ENCODE data around the gene SOD1.

Gene SOD1

GRCh38 chr21:31688603-31689368 is 29.3 kb downstream of the SOD1 start:
- in situ Hi-C loops (cut with MboI; ENCODE audit: low sequenced_read_pairs, unreplicated experiment), result no loop called here
- TF ChIP-seq CTCF (IDR thresholded peaks at IDR 0.05; ENCODE audit: borderline replicate concordance, control extremely low read depth, extremely low read depth, insufficient read depth, missing control alignments), result no peak
- no peak for DNase-seq (ENCODE audit: low spot score)

GRCh38 chr21:31693222-31693621 is 33.7 kb downstream of the SOD1 start:
- no peak for DNase-seq (ENCODE audit: low spot score)
- no peak for TF ChIP-seq CTCF (IDR thresholded peaks at IDR 0.05; ENCODE audit: borderline replicate concordance, control extremely low read depth, extremely low read depth, insufficient read depth, missing control alignments)
- in situ Hi-C loops (cut with MboI; ENCODE audit: low sequenced_read_pairs, unreplicated experiment), result no loop called here

- in situ Hi-C loops (cut with MboI; ENCODE audit: low sequenced_read_pairs, unreplicated experiment), result no loop called here
- no peak for TF ChIP-seq CTCF (IDR thresholded peaks at IDR 0.05; ENCODE audit: borderline replicate concordance, control extremely low read depth, extremely low read depth, insufficient read depth, missing control alignments)
- no peak for DNase-seq (ENCODE audit: low spot score)
Measured at GRCh38 chr21:31696424-31696823, 36.9 kb downstream of the SOD1 start.

- in situ Hi-C loops (cut with MboI; ENCODE audit: low sequenced_read_pairs, unreplicated experiment), result no loop called here
- DNase-seq (ENCODE audit: low spot score), result no peak
- TF ChIP-seq CTCF (IDR thresholded peaks at IDR 0.05; ENCODE audit: borderline replicate concordance, control extremely low read depth, extremely low read depth, insufficient read depth, missing control alignments), result no peak
Measured at GRCh38 chr21:31698461-31698860, 39.0 kb downstream of the SOD1 start.

GRCh38 chr21:31700040-31700439 is 40.5 kb downstream of the SOD1 start:
- no peak for DNase-seq (ENCODE audit: low spot score)
- TF ChIP-seq CTCF (IDR thresholded peaks at IDR 0.05; ENCODE audit: borderline replicate concordance, control extremely low read depth, extremely low read depth, insufficient read depth, missing control alignments), result no peak
- in situ Hi-C loops (cut with MboI; ENCODE audit: low sequenced_read_pairs, unreplicated experiment), result no loop called here

- in situ Hi-C loops (cut with MboI; ENCODE audit: low sequenced_read_pairs, unreplicated experiment), result no loop called here
- no peak for TF ChIP-seq CTCF (IDR thresholded peaks at IDR 0.05; ENCODE audit: borderline replicate concordance, control extremely low read depth, extremely low read depth, insufficient read depth, missing control alignments)
- DNase-seq (ENCODE audit: low spot score), result no peak
Measured at GRCh38 chr21:31706562-31706961, 47.1 kb downstream of the SOD1 start.

Data from GM13976 (cell line).